ENCODE measurements around the gene AK4. TPM values are rescaled to one million over a fixed set of nuclear protein-coding genes. Genes with fewer than 3 reads are reported as not detected.
"Not testable (repeated sequence)": the region's sequence is repeated elsewhere in the genome, so short reads cannot be mapped to it uniquely, and the experiment has no call there.

Gene AK4
- 1 to 10 TPM in 4 of 6 donors, under 1 TPM in 2; 0.44 to 7.0 (median 3.6) TPM for total RNA-seq

DNA sequence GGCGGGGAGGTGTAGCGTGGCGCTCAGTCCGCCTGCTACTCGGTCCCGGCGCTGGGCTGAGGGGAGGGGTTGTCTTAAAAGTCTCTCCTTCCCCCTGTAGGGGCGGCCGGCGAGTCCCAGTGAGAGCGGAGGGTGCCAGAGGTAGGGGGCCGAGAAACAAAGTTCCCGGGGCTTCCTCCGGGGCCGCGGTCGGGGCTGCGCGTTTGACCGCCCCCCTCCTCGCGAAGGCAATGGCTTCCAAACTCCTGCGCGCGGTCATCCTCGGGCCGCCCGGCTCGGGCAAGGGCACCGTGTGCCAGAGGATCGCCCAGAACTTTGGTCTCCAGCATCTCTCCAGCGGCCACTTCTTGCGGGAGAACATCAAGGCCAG is at the start of gene AK4:
Gene AK4, plus strand, starts transcription at position 26 of the 370 bp plus-strand sequence. Its CDS starts 205 bp downstream, at position 231.
- H3K4me3 ChIP-seq, result peak within 1 kb of the TSS; percentile 58 to 76 (median 71)
- peak within 1 kb of the TSS in 3 of 4 donors; percentile 4 to 63 (median 45) for H3K27ac ChIP-seq
- DNase-seq, H3K9me3 ChIP-seq, H3K36me3 ChIP-seq: not testable (repeated sequence)
- peaks cover 14 to 26% (median 20%) of the 10 kb centered on the region in 4 donors for H3K4me1 ChIP-seq
- 0% methylated on average over 2 of the region's 33 CpGs; no CpG with 5 or more reads in 1 of the 2 donors for WGBS, 2 donors
- H3K27me3 ChIP-seq, result peaks cover 0 to 12% (median 0%) of the 10 kb centered on the region in 4 donors
- peak; percentile 23 to 71 for ATAC-seq (ENCODE audit: low FRiP score in 2 of 2)

DNA sequence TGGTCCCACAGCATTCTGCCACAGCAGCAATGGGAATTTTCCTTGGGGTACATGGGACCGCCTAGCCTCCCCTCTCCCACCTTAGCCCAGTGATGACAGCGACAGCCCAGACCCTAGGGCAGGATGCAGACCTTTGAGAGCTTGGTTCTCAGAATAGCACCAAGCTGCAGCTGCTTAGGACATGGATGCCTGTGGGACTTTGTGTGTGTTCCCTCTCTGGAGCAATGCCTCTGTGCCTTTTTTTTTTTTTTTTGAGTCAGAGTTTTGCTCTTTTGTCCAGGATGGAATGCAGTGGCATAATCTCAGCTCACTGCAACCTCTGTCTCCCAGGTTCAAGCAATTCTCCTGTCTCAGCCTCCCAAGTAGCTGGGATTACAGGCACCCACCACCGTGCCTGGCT is 44.2 kb upstream of the AK4 start:
- WGBS, 2 donors, result 88 to 92% methylated on average over 2 to 3 of the region's 3 CpGs
- TF ChIP-seq POLR2AphosphoS5 (IDR thresholded peaks at IDR 0.05) (no peak), POLR2A (IDR thresholded peaks at IDR 0.05) (no peak), CTCF (IDR thresholded peaks at IDR 0.05) (no peak), EP300 (IDR thresholded peaks at IDR 0.05) (no peak)

DNA sequence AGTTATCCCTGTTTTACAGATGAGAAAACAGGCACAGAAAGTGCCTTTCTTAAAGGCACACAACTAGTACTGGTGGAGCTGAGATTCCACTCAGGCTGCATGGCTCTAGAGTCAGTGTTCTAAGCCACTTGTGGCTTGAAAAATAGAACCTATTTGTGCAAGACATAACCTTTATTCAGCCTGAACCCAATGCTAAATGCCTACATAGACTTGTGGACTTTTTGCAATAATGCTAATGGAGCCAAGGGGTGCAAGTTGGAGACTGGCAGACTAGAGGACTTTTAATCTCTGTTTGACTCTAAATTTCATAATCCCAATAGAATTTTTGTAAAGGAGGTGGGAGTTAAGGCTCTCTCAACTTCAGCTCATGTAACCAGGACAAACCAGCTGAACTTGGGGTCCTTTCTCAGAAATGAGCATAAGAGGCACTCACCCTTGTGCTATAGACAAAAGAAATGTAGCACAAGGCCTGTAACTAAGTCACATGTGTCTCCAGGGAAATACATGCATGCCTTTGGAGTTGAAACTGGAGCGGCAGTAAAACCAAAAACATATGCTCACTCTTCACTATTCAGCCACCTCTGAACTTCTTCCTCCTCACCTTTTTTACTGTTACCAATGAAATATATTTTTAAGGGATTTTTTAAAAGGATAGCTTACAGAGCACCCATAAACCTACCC is 43.0 kb upstream of the AK4 start:
- 83 to 96% methylated on average over 1 of the region's 1 CpG for WGBS, 2 donors
- no peak for DNase-seq
- no peaks in the 10 kb centered on the region for H3K36me3 ChIP-seq
- no peaks in the 10 kb centered on the region for H3K4me1 ChIP-seq
- H3K27ac ChIP-seq, result no peak overlapping the region
- peaks cover 0 to 6% (median 2%) of the 10 kb centered on the region in 4 donors for H3K9me3 ChIP-seq
- no peaks in the 10 kb centered on the region for H3K27me3 ChIP-seq
- no peak for ATAC-seq (ENCODE audit: low FRiP score in 2 of 2)
- H3K4me3 ChIP-seq, result no peak overlapping the region
- TF ChIP-seq EP300 (IDR thresholded peaks at IDR 0.05) (no peak), POLR2AphosphoS5 (IDR thresholded peaks at IDR 0.05) (no peak), CTCF (IDR thresholded peaks at IDR 0.05) (no peak), POLR2A (IDR thresholded peaks at IDR 0.05) (no peak)

More for the DNA sequence above, 44.2 kb upstream of the AK4 start:
- Histone ChIP-seq H3K9me3 (peaks cover 5 to 13% (median 10%) of the 10 kb centered on the region in 4 donors), H3K4me1 (no peaks in the 10 kb centered on the region), H3K36me3 (no peaks in the 10 kb centered on the region), H3K27me3 (no peaks in the 10 kb centered on the region), H3K4me3 (no peak overlapping the region), H3K27ac (no peak overlapping the region)
- DNase-seq (no peak), ATAC-seq (ENCODE audit: low FRiP score in 2 of 2) (no peak)

DNA sequence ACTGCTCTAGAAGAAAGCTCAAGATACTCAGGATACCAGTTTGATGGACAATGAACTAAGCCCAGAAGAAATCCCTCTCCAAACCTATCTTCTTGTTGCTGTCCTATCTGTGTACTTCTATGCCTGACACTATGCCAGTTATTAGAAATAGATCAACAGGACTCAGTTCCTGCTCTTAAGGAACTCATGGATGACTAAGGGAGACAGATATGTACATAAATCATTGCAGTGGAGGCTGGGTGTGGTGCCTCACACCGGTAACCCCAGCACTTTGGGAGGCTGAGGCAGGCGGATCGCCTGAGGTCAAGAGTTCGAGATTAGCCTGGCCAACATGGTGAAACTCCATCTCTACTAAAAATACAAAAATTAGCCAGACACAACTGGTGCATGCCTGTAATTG is 42.4 kb upstream of the AK4 start:
- TF ChIP-seq CTCF (IDR thresholded peaks at IDR 0.05) (no peak), POLR2AphosphoS5 (IDR thresholded peaks at IDR 0.05) (no peak), EP300 (IDR thresholded peaks at IDR 0.05) (no peak), POLR2A (IDR thresholded peaks at IDR 0.05) (no peak)
- Histone ChIP-seq H3K27me3 (no peaks in the 10 kb centered on the region), H3K9me3 (peaks cover 0 to 4% (median 1%) of the 10 kb centered on the region in 4 donors), H3K27ac (no peak overlapping the region), H3K4me3 (no peak overlapping the region), H3K36me3 (no peaks in the 10 kb centered on the region), H3K4me1 (no peaks in the 10 kb centered on the region)
- ATAC-seq (ENCODE audit: low FRiP score in 2 of 2), result no peak
- DNase-seq, result no peak
- 75 to 82% methylated on average over 4 of the region's 4 CpGs for WGBS, 2 donors

DNA sequence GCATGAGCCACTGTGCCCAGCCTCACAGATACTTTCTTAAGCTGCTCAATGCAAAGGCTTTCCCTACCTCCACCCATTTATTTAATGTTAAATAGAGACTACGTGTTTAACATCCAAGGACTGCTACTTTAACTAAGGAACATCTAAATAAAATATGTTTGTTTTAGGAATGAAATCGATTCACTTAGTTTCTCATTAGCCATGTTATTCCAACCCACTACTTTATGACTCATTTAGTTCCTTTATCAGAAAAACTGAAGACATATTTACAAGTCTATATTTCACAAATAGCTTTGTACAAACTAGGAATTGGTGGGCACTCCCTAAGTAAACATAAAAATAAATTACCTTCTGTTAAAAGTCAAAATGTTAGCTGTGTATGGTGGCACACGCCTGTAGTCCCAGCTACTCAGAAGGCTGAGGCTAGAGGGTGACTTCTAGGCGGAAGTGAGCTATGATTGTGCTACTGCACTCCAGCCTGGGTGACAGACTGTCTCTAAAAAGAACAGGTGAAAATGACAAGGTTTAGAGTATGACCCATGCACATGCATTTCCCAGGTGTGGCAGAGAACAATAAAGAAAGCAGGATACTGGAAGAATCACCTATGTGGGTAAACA is 39.9 kb upstream of the AK4 start:
- H3K27ac ChIP-seq, result no peak overlapping the region
- no peaks in the 10 kb centered on the region for H3K36me3 ChIP-seq
- 88% methylated on average over 4 of the region's 4 CpGs for WGBS, 2 donors
- TF ChIP-seq POLR2AphosphoS5 (IDR thresholded peaks at IDR 0.05), result no peak
- H3K27me3 ChIP-seq, result no peaks in the 10 kb centered on the region
- no peak overlapping the region for H3K4me3 ChIP-seq
- H3K4me1 ChIP-seq, result no peaks in the 10 kb centered on the region
- DNase-seq, result no peak
- no peaks in the 10 kb centered on the region for H3K9me3 ChIP-seq
- no peak for ATAC-seq (ENCODE audit: low FRiP score in 2 of 2)

Measured in upper lobe of left lung (tissue), 6 donors.